GM18499 (cell line): ENCODE results near the gene KLHDC8B.

Experiments used
- ATAC-seq: cut with Tn5 transposase; IDR thresholded peaks from one replicate; pipeline ENCODE4 v1.9.1; 2021; ENCODE audit warnings: moderate number of reproducible peaks; ENCODE audit not compliant: insufficient read depth, unreplicated experiment

The KLHDC8B gene

DNA sequence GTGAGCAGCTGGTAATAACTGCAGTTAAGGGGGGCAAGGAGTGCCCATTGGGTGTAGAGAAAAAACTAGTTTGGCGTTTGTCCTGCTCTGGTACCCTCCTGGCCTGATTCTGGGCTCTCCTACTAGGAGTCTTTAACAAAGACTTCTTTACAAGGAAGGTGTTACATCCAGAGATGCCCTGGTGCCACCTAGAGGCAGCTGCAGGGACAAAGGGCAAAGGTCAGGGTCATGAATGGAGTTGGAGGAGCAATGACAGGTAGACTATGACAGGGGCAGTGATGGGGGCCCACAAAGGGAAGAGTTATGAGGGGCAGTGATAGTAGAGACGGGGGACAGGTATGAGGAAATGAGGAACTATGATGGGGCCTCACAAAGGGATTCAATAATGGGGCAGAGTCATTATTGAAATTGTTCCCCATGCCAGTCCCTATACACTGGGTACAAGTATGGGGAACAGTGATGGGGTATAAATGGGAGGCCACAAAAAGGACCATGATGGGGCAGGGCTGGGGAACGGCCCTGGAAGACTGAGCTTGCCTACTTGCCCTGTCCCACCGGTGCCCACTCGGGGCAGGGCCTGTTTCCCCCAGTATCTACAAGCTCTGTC, 13.2 kb upstream of the KLHDC8B start:
- no peak for ATAC-seq

DNA sequence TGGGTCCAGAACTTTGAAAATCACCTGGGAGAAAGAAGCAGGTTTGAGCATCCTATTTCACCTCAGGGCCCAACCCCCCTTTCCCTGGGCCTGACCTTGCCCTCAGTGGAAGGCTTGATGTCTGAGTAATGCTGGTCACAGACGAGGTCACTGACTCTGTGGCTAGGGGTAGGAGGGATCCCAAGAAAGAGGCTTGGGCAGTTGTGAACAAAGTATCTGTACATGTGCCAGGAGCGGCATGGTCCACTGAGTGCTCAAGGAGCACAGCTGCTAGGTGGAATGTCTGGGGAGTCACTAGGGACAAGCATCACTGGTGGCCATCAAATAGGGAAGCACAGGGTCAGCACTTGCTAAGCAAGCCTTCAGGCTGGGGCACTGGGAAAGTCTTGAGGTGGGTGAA, 12.6 kb upstream of the KLHDC8B start:
- ATAC-seq = no peak

DNA sequence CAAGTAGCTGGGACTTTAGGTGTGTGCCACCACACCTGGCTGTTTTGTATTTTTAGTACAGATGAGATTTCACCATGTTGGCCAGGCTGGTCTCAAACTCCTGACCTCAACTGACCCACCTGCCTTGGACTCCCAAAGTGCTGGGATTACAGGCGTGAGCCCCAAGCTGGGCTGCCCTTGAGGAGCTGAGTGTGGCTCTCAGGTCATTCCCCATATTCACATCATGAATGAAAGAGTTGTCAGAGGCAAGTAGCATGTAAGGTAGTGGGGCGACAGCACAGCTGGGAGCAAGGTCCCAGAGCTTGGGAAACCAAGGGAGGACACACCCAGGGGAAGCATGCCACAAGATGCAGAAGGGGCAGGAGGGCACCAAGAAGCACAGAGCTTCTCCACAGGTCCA, 10.2 kb upstream of the KLHDC8B start:
- ATAC-seq = no peak

DNA sequence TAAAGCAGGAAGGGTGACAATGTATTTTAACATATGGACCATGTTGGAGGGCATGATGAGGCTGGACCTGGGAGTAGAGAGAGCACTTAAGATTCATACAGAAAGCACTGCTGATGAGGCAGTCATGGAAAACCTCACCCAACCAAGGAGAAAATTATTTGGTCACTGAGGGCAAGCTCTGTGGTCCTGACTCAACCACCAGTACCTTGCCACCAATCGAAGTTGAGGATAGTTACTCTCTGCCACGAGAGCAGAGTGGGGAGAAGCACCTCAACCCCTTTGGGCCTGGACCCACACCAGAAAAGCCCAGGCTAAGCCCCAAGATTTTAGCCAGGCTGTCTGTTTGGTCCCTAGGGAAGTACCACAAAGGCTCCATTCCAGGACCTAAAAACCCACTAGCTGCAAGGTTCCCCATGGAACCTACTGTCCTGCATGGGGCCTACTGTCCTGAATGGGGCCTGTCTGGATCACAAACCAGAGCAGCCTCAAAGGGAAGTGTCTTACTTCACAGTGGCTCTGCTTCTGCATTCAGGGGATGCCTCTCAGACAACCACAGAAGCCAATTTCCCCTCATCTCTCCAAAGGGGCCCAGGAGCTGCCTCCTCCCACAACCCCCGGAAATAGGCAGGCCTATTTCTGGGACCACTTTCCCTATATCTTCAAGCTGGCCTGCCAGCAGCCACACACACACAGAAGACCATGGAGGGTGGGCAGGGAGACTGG, 9.4 kb upstream of the KLHDC8B start:
- ATAC-seq = no peak

DNA sequence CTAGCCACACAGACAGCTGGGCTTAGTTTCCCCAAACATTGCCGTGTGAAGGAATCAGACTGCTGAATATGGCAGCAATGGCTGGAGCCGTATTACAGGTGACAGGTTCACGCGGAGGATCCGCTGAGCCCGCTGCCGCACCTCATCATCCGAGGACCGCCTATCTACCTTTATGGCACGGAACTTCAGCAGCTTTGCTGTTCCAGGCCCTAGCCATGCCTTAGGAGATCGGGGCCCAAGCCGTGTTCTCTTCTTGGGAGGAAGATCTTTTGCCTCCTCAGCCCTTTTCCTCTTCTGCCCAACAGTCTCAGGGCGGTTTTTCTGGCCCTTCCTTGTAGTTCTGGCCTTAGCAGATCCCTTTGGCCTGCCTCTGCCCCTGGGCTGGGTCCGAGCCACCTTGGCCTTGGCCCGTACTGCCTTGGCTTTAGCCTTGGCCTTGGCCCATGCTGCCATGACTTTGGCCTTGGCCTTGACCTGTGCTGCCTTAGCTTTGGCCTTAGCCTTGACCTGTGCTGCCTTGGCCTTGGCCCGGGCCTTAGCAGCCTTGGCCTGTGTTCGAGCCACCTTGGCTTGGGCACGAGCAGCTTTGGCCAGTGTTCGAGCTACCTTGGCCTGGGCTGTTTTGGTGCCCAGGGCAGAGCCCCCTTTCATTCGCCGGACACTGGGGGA, 8.5 kb upstream of the KLHDC8B start:
- no peak for ATAC-seq

DNA sequence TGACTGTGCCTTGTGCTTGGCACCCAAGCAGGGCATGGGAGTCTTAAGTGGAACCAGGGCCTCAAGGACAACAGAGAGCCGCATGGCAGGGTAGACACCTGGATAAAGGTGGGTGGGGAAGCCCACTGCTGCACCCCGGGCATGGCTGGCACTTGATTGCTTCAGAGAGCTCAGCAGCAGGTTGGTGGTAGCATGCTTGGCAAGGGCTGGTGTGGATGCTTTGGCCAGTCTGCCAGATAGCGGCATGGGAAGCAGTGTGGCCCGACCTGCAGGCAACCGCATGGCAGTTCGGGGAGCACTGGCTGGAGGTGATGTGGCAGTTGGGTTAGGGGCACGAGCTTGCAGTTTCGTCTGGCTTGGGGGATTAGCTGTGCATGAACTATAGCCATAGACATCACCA, 7.8 kb upstream of the KLHDC8B start:
- ATAC-seq = no peak

DNA sequence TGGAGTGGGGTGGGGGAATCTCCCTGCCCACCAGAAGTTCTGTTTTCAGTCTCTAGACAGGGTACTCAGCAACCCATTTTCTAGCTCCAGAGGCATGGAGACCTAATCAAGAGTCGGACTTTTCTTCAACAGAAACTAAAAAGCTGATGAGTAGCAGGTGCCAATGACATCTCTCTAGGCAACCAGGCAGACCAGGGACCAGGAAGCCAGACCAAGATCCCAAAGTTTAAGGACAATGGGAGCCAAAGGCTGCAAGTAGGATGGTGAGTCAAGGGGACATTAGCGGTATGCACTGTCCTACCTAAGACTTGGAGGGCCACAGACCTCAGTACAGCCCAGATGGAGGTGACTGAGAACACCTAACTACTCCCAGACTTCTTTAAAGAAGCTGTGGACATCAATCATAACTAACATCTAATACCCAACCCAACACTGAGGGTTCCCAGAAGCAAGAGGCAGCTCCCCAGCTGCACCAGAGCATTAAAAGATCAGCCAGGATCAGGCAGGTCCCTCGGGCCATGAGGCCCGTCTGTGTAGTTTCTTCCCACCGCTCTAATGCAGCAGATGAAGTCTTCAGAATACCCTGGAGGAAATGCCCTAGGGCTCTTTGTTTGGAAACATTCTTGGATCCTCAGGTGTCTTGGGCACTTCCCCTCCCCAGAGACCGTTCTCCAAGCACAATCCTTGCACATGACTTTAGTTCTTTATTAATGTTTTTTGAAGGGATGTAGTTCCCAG, 6.2 kb upstream of the KLHDC8B start:
- ATAC-seq = no peak

DNA sequence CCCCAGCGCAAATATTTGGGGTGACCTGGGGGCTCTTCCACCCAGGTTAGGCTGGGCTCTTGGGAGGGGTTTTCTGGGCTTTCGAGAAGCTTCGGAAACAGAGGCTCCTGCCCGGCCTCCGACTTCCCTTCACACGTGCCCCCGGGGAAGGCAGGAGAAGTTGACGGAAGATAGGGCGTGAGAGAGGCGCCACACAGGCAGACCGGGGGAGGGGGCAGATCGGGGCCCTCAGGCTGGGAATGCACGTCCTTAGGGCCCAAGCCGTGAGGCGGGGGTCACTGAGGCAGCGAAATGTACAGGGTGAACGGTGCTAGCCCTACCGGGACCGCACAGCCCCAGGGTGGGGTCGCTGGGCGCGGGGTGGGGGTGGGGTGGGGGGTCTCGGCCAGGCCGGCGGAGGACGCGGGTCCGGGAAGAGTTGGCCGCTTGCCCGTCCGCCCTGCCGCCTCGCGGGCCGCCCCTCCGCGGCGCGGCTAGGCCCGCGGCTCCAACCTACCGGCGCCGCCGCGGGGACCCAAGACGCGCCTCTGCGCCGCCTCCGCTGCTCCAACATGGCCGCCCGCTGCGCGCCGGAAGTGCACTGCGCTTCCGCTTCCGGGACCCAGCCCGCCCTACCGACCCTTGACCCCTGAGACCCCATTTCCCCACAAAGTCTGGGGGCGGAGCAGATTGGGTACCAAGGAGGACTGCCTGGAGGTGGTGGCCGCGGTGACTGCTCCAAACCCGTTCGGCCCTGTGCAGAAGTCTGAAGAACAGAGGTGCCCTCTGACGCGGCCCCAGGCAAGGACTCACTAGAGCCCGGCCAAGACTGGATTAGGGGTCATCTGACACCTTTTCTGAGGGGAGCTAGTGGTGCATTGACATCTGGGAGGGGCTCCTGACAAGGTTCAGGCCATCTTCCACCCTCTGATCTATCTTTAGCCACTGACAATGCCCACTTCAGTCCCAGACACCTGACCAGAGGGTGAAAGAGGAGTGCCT, 5.3 kb upstream of the KLHDC8B start, which contains the start of gene CCDC71:
Gene CCDC71, minus strand, starts transcription at position 561 of the 981 bp plus-strand sequence. CDS start 2,123 bp downstream, outside the sequence.
- no peak for ATAC-seq

DNA sequence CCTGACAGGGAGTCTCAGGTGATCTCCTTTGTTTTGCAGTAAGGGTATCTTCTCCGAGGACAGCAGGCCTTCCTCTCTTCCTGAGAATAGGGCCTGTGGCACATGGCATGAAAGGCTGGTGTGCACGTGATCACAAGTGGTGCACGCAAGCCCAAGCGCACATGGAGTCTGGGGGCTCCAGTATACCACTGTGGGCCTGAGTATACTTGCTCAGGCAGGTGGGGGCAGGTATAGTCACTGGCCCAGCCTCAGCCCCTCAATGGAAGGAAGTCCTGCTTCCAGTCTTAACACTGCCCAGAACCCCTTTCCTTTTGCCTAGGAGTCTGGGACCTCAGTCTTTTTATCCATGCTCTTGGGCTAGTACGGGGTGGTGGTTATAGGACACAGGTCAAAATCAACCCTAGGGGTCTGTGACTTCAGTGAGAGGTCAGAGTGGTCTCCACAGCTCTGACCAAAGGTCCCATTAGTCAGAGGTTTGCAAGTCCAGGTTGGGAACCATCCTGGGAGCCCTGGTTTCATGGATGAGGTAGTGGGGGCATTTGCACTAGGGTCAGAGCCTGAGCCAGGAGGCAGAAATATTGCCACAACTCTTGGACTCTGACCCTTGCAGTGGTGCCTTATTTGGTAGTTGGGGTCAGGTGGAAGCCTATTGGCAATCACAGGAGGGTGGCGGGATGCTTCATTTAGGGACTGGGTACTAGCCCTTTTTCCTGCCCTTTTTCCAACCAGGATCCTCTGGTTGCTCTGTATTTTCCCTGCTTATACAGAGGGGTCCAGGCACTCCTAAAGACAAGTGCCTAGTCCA, 4.4 kb upstream of the KLHDC8B start:
- ATAC-seq = no peak

DNA sequence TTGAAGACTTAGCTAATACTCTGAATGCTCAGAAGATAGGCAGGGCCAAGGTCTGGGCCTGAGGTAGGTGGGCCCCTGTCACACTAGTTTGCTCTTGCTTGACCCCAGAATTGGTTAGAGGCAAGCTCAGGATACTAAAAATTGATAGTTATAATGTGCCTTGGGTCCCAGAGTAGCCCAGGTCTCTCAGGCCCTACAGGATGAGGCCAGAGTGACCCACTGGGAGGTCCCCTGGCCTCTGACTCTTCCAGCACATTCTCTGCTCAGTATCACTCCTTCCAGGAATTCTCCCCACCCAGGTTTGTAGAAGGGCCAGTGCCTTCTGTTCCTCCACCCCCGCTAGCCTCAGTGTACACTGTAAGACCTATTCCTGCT, 667 bp upstream of the KLHDC8B start:
- no peak for ATAC-seq

DNA sequence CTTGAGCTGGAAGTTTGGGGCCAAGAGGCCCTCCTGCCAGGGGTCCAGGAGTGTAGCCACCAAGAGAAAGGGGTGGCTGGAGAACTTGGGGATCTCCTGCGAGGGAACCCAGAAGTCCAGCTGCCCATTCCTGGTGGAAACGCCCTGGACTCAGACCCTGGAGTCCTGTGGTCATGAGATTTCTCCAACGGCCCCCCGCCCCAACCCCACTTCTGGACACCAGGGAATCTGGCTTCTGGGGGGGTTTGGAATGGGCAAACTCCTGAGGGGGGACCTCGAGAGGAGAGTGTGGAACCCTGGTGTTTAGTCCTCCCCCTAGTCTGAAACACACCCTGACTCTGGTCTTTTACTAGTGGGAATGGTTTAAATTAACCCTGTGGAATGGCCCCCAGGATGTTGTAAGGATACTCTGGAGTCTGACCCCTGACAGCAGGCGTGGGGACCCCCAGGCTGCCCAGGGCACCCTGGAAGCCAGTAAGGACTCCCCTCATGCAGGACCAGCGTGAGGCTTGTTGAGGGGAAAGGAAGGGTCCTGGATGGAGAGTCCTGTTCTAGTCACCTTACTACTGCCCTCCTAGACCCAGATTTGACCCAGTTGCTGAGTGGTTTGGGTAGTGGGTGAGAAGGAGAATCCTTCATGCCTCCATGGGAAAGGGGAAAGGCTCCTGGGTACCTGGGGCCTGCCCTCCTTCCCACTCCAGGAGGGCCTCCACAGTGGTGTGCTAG, 540 bp downstream of the KLHDC8B start:
- ATAC-seq = no peak

DNA sequence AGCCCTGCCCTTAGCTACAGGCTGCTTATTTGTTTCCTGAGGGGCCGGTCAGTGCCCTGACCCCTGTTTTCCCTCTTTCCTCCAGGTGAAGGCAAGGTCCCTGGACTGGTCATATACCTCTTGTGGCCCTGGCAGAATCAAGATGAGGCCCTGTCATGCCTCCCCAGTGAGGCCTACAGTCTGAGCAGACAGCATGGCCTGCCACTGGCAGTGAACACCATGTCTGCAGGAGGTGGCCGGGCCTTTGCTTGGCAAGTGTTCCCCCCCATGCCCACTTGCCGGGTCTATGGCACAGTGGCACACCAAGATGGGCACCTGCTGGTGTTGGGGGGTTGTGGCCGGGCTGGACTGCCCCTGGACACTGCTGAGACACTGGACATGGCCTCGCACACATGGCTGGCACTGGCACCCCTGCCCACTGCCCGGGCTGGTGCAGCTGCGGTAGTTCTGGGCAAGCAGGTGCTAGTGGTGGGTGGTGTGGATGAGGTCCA, 1.2 kb downstream of the KLHDC8B start:
- no peak for ATAC-seq

DNA sequence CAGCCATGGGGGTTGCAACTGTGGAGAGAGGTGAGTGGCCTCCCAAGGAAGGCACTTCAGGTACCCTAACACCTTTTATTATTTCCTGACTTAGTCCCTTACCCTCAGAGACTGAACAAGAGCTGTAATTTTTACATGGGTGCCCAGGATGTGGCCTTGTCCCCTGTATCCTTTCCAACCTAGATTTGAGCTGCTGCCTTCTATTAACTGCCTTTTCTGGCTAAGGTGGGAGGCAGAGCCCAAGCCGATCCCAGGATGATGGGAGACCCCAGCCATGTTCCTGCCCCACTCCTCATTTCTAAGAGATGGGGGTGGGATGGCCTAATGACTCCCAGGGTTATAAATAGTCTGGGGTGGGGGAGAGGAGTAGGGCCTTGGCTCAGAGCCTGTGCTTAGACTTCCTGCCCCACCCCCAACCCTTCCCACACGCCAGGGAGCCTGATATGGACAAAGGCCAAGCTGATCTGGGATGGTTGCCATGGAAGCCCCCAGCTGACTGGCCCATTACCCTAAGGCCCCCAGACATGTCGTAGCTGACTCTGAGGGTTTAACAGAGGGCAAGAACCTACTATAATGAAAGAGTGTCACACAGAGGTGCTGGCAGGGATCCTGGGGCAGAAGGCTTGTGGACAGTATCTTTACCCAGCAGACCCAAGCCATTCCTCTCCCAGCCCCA, 1.9 kb downstream of the KLHDC8B start:
- ATAC-seq = no peak

DNA sequence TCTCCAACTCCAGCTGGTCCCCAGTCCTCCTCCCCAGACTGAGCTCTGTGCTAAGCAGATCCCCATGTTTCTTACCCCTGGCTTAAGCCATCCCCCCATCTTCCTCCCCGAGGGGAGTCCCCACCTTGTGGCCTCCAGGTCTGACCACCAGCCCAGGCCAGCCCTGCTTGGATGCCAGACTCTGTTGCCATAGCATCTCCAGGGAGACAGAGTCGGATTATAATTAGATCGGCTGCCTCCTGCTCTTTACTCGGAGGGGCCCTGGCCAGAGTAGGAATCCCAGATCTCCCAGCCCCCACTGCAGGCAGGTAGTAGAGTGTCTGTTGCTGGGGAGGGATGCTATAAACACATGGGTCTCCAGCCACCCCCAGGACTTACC, 2.4 kb downstream of the KLHDC8B start:
- ATAC-seq = no peak

DNA sequence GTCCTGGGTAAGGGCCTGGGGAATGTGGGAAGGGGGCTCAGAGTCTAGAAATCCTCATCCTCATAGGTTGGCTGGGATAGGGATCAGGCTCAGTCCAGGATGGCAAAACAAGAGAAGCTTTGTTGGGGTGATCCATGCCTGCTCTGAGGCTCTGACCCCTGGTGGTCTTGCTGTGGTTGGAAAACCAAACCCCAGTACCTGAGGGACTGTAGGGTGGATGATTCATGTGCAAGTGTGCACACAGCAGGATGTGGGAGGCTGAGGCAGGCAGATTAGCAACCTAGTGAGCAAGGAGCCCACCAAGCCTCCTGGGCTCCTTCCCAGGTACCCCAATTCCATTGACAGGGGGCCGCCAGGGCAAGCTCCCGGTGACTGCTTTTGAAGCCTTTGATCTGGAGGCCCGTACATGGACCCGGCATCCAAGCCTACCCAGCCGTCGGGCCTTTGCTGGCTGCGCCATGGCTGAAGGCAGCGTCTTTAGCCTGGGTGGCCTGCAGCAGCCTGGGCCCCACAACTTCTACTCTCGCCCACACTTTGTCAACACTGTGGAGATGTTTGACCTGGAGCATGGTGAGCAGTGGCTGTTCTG, 3.1 kb downstream of the KLHDC8B start:
- ATAC-seq = no peak

DNA sequence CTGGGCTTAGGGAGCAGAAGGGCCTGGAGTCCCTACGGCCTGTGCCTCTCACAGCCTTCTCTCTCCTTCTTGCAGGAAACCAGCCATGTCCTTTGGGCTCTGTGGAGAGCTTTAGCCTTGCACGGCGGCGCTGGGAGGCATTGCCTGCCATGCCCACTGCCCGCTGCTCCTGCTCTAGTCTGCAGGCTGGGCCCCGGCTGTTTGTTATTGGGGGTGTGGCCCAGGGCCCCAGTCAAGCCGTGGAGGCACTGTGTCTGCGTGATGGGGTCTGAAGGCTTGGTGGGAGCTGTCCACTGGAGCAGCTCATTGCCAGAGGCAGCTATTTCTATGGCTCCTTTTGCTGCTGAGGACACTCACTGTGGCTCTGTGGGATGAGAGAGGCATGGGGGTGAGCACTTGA, 4.1 kb downstream of the KLHDC8B start:
- ATAC-seq = no peak

DNA sequence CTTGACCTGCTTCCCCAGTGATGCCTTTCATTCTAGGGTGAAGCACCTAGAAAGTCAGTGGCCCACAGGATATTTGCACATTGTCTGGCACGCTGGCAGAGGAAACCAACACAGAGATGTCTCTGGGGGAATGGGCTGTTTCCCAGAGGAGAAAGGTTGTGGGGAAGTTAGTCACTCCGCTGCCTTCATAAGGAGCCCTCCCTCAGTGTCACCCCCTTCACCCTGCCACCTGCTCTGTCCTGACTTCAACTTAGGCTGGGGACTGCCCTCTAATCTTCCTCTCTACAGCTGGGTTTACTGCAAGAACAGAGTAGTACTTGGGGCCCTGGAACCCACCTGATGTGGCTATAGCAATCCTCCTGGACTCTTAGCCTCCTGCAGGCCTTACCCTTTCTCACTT, 5.7 kb downstream of the KLHDC8B start:
- ATAC-seq = no peak
